GM06990 (cell line): ENCODE results near the gene LARGE1.

ENCODE experiments used
- DNase-seq: peaks from one replicate; pipeline ENCODE4 v3.0.0-alpha.2; 2011; ENCODE audit not compliant: insufficient read length; ENCODE audit errors: extremely low read depth
- H3K27me3 ChIP-seq: replicated peaks from 2 replicates; pipeline ENCODE4 v1.6.0; 2011; ENCODE audit warnings: low read length; ENCODE audit not compliant: control insufficient read depth, insufficient read depth
- H3K36me3 ChIP-seq: 2 replicates; pipeline ENCODE4 v1.5.1; 2011; ENCODE audit warnings: low read length; ENCODE audit not compliant: control insufficient read depth, insufficient read depth
- H3K4me3 ChIP-seq: replicated peaks from 2 replicates; pipeline ENCODE4 v1.5.1; 2011; ENCODE audit warnings: low read depth, mild to moderate bottlenecking, control low read depth, low read length
- TF ChIP-seq, protein P1 (sequence below): IDR thresholded peaks from 2 replicates; pipeline ENCODE4 v1.5.1; 2011; ENCODE audit warnings: low read length, control low read depth, mild to moderate bottlenecking, inconsistent platforms; ENCODE audit not compliant: insufficient read depth, poor library complexity, severe bottlenecking

LARGE1 gene

DNA sequence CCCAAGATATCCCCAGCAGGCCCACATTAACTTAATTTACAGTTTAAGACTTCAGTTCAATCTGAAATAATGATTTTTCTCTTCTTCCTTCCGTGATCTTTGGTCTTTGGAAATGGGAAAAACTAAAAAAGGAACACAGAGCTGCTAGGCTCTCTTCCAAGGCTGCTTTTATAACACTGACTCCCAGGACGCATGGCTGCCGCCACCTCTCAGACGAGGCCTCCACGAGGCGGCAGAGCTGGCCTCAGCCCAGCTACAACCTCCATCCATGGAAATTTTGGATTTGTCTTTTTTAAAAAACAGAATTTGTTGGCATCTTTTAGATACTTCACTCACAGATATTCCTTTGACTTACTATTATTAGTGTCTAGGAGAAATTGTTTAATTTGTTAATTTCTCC is 476.6 kb downstream of the LARGE1 start:
- TF ChIP-seq, protein P1, sequence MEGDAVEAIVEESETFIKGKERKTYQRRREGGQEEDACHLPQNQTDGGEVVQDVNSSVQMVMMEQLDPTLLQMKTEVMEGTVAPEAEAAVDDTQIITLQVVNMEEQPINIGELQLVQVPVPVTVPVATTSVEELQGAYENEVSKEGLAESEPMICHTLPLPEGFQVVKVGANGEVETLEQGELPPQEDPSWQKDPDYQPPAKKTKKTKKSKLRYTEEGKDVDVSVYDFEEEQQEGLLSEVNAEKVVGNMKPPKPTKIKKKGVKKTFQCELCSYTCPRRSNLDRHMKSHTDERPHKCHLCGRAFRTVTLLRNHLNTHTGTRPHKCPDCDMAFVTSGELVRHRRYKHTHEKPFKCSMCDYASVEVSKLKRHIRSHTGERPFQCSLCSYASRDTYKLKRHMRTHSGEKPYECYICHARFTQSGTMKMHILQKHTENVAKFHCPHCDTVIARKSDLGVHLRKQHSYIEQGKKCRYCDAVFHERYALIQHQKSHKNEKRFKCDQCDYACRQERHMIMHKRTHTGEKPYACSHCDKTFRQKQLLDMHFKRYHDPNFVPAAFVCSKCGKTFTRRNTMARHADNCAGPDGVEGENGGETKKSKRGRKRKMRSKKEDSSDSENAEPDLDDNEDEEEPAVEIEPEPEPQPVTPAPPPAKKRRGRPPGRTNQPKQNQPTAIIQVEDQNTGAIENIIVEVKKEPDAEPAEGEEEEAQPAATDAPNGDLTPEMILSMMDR, result no peak
- DNase-seq, result no peak
- Histone ChIP-seq H3K36me3 (no peaks in the 10 kb centered on the region), H3K27me3 (no peaks in the 10 kb centered on the region), H3K4me3 (no peak overlapping the region)

GRCh38 chr22:33440756-33441155 is 479.5 kb downstream of the LARGE1 start:
- no peak for DNase-seq
- Histone ChIP-seq H3K27me3 (no peaks in the 10 kb centered on the region), H3K36me3 (no peaks in the 10 kb centered on the region), H3K4me3 (no peak overlapping the region)
- TF ChIP-seq, protein P1, result no peak

- H3K36me3 ChIP-seq, result no peaks in the 10 kb centered on the region
- H3K4me3 ChIP-seq, result no peak overlapping the region
- no peak for DNase-seq
- TF ChIP-seq, protein P1, result no peak
- no peaks in the 10 kb centered on the region for H3K27me3 ChIP-seq
Observed at GRCh38 chr22:33438273-33438672, 482.0 kb downstream of the LARGE1 start.

DNA sequence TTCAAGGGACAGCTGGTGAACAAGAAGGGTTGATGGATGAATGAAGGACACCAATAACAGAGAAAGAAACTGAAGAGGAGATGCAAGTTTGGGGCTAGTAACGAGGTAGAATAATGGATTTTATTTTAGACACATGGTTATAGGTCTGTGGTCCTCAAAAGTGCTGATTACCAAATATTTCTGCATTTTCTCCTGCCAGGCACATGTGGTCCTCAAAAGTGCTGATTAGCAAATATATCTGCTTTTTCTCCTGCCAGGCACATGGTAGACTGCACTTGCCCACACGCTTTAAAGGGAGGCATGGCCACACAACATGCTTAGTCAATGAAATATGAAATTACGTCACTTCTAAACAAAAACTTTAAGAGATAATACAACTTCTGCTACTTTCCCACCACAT is 489.0 kb downstream of the LARGE1 start:
- no peaks in the 10 kb centered on the region for H3K27me3 ChIP-seq
- TF ChIP-seq, protein P1, result no peak
- H3K36me3 ChIP-seq, result no peaks in the 10 kb centered on the region
- no peak for DNase-seq
- H3K4me3 ChIP-seq, result no peak overlapping the region

DNA sequence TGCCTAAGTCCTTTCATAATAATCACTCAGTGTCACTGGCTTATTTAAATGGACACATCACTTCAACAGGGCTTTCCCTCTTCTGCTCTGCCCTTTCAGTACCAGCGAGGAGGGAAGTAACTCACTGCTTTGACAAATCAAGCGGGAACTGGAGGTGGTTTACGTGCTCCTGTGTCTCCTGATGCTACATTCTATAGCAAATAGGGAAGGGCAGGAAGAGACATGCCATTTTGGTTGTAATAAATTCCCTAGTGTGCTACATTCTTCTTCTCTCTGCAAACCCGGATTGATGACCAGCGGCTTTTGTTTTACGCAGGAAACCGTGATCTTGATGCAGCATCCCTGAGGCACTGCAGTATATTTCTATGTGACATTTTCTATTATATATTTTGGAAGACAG is 491.0 kb downstream of the LARGE1 start:
- H3K27me3 ChIP-seq, result no peaks in the 10 kb centered on the region
- H3K36me3 ChIP-seq, result no peaks in the 10 kb centered on the region
- no peak for DNase-seq
- H3K4me3 ChIP-seq, result no peak overlapping the region
- TF ChIP-seq, protein P1, result no peak

- H3K36me3 ChIP-seq, result no peaks in the 10 kb centered on the region
- no peaks in the 10 kb centered on the region for H3K27me3 ChIP-seq
- DNase-seq, result no peak
- no peak overlapping the region for H3K4me3 ChIP-seq
- TF ChIP-seq, protein P1, result no peak
Observed at GRCh38 chr22:33427461-33427860, 492.8 kb downstream of the LARGE1 start.
